GM18909 (cell line): Measurements from ENCODE around the gene DUSP9.

Experiments
- ATAC-seq: cut with Tn5 transposase; IDR thresholded peaks from one replicate; pipeline ENCODE4 v1.9.1; 2021; ENCODE audit warnings: mild to moderate bottlenecking; ENCODE audit not compliant: unreplicated experiment, poor library complexity

DUSP9 gene

DNA sequence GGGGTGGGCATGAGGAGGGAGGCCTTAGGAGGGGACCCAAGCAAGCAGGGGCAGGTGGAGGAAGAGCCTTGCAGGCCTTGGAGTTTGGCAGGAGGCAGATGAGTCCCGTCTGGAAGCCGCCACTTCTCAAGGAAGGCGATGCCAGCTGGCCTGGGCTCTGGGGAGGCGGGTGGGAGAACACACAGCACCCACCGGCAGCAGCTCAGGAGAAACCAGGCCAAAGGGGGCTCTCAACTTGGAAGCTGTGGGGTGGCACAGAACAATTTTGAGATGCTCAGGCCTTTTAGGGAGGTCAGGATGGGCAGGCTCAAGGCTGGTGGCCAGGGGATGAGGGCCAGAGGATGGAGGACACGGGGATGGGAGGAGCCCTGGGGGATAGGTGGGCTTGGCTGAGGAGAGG lies 11.6 kb upstream of the DUSP9 start:
- no peak for ATAC-seq

DNA sequence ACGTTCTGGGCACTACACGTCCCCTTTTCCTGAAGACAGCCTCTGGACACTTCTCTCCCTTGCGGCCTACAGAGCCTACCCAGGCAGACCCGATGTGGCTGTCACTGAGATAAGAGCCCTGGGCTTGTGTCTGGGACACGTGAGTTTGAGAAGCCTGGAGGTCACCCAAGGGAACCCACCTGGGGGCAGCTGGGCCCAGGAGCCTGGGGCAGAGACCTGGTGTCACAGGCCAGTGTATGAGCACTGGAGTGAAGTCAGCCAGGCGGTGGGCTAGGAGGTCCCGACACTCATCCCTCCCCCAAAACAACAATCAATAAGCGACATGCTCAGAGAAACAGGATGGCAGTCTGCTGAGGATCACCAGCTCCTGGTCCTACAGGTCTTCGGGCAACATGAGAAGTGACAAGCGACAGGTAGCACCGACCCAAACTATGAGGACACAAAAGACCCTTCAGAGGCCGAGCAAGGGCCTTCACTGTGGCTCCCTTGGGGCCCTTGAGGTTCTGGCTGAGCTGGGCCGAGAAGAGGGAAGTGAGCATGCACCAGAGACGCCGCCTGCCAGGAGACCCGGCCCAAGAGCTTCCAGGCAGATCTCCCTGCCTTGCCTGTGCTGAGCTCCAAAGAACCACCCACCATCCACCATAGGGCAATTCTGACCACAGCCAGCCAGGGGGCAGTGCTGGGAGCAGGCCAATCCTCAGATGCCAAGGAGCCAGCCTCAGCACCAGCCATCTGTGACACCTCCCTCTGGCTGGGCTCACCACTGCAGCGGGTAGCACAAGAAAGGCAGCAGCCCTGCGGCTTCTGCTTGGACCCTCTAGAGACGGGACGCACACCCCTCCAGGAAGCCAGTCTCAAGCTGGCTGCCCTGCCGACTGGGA lies 11.0 kb upstream of the DUSP9 start:
- ATAC-seq = no peak

DNA sequence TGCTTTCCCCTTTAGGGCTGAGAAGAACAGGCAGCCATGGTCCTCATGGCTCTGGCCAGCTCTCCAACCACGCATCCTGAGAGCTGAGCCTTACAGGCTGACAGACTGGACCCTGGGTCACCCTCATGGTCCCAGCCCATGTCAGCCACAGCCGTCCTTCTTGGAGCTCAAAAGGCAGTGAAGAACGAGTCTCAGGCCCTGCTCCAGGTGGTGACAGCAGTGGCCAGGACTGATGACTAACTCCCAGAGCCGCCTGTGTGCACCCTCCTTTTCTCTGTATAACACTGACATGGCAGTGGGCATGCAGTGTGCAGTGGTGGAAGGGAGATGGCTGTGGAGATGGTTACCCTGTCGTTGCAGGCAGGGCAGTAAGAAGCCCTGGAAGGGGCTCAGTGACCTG lies 10.3 kb upstream of the DUSP9 start:
- no peak for ATAC-seq

DNA sequence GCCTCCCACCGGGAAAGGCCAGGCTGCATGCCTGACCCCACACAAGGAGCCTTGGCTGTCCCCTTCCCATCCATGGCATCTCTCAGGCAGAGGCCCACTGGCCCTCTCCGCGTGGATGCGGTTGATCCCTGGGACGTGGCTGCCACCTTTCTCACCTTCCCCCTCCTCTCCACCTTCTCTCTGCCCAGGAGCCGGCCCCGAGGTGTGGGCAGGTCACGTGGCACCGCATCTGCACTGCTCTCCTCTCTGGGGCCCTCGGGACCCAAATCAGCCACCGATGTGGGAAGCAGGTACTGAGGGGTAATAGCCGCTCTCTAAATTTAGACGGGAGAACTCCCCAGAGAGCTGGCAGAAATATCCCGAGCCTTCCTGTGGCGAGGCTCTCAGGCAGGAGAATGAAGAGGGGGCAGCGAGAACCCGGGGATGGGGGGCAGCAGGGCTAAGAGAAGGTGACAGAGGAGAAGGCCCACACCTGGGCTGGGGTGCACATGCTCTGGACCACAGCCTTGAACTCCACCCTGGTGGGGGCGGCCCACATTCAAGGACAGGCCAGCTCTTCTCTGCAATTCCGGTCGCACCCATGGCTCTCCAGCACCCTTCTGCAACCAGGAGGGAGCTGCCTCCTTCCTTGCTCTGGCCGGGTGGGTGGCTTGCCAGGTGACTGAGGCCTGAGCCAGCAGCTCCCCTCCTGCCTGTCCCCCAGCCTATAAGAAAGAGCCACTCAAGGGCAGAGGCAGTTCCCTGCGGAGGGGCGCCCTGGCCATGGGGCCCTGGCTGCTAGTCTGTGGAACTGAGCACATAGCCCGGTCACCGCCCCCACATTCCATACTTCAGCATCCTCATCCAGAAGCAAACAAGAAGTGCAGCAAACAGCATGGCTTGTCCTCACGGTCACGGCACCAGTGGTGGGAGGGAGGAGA lies 9.6 kb upstream of the DUSP9 start:
- ATAC-seq = no peak

DNA sequence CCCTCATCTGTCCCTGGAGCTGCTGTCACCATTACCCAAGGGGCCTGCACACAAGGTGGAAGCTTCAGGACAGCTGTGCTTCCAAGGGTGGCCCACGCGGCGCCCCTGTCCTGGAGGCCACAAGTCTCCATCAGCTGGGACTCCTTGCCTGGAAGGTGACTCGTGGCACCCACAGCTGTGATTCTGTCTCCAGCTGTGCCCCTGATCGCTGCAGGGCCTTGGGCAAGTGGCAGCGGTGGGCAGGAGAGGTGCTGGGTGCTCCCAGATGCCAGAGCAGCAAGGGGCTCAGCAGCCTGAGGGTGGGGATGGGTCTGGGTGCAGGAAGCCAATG lies 9.0 kb upstream of the DUSP9 start:
- ATAC-seq = no peak

DNA sequence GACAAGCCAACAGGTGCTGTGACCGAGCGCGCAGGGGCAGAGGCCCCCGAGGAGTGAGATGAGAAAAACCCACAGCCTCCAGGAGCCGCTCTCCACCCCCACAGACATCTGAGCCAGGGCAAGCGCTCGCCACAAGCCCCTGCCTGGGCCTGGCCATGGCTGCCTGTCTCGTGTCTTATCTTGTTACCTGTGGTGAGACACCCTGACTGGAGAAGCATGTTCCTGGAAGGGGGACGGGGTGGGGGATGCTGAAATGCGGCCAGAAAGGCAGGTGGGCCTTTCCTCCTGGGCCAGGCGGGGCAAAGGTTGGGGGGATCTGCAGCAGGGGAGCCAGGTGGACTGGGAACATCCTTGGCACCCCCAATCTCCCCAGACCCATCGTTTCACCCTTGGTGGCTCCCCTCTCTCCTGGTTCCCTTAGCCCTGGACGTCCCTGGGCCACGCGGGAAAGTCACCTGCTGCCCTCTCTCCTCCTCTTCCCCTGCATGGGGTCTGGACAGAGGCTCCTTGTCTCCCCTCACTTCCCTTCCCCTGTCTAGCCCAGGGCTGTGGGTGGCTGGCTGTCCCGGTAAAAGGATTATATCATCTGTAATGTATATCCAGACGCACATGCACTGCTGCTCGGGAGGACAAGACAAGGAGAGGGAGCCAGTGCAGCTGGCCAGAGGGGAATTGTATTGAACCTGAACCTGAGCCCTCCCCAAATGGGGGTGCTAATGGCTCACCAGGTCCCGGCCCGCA lies 8.4 kb upstream of the DUSP9 start:
- ATAC-seq = no peak

DNA sequence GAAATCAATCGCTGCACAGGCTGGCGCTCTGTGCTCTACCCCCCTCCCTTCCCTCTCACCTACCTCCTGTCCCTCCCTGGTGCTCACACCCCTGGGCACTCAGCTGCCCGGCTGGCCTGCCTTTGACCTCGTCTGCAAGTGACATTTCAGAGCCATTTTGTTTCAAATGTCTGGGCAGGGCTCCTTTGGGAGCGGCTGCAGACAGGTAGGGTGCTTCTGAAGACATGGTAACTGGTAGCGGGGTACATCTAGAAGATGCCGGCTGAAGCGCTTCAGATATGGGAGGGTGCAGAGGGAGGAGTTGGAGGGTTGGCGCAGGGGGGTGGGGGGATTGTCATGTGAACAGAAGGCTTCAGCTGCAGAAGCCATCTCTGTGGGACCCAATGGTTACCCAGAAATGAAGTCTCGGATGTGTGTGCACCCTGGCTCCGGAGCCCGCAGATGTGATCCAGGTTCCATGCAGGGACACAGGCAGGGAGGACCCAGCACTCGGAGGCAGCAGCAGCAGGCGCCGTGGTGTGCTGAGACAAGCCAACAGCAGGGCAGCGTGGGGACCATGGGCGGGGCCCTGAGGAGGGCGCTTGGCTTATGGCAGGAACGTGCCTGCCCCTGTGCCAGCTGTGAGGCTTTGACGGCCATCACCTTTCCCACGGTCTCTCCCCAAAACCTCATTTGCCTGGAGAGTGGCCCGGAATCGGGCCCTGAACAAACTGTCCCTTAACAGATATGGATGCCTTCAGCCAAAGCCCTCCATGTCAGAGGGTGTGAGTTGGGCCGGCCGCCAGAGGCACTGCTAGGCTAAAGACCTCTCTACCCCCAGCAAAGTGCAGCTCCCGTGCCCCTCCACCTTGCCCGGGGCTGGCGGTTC lies 7.6 kb upstream of the DUSP9 start:
- ATAC-seq = no peak

DNA sequence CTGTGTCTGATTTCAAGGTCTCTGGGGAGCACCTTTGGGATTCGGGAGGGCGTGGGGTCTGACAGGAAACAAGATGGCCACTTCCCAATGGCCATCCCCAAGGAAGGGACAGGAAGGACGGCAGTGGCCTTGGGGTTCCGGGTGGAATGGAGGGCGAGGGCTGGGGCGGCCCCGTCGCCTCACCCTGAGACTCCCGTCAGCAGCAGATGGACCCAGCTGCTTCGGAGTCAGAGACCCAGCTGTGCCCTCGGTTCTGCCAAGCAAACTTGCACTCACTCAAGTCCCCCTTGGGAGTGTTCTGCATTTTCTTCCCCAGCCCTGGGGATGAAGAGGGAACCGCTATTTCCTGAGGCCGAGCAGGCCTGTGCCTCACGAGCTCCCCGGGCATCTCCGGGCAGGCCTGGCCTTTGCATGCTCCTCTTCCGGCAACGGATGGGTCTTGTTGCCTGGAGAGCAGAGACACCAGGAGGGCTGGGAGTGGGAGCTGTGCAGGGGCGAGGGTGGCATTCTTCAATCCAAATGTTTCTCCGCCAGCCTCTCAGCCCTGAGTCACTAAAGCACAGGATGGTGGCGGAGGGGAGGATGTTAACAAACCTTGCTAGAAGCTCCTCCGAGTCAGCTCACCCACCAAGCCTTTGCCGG lies 6.8 kb upstream of the DUSP9 start:
- ATAC-seq = no peak

DNA sequence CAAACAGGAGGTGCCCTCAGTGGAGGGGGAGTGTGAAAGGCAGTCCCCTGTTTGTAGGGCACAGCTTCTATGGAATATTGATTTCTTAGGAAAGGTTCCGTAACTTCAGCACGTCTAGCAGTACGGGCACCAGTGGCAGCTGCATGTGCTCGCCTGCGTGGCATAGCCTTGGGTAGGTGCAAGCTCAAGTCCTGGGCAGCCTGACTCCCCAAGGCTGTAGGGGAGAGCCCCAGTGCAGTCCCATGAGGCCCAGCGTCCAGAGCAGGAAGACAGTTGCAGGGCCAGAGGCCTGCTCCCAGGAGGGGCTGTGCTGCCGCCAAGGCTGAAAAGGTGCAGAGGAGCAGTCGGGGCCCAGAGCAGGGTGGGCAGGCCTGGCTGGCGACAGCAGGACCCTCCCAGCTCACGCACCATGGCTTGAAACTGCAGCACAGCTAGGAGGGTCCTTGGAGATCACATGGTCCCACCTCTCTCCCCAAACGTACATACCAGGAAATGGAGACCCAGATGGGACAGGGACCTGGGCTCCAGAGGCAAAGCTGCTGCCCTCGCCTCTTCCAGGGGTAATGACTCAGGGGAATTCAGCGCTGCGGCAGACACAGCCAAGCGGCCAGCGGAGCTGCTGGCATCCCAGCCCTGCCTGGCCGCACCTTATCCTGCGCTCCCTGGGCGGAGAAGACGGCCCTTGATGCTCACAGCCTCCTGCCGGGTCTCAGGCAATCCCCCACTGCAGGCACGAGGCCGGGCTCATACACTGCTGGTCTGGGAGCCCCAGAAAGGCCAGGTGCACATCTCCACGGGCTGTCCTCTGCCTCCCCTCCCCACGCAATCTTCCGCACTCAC lies 6.0 kb upstream of the DUSP9 start:
- ATAC-seq = no peak

DNA sequence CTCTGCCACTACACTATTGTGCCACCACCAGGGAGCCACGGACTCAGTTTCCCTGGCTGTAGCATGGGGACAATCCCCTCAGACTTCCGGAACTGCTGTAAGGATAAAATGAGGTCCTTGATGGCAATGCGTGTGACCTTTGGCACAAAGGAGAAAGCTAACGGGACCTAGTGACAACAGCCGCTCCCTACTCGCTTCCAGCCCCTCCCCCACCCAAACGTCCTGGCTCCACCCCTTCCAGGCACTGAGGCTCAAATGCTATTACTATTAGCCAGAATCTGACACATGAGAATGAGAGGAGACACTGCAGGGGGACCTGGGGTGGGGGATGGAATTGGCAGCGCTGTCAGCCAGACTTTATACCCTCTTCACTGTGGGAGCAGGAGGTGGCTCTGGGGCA lies 5.4 kb upstream of the DUSP9 start:
- no peak for ATAC-seq

DNA sequence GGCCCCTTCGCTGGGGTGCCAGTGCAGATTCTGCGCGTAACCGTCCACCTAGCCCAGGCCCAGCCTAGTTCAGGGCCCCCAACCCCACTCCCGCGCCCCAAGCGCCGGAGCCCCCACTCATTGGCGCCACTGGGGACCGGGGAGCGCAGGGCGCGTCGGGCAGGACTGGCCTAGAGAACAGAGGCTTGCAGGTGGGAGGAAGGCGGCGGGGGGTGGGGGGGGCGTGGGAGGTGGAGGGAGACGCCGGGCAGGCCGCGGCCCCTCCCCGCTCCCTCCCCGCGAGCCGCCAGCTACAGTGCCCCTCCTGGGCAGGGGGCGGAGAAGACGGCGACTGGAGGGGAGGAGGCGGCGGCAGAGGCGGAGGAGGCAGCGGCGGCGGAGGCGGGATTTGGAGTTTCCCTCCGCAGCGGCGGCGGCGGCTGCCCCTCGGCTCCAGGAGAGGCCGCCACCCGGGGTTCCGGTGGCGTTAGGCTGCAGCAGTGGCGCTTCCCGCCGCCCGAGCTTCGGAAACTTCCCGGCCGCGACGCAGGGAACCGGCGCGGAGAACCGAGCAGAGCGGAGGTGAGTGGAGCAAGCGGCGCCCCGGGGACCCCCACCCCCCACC lies 4.8 kb upstream of the DUSP9 start:
- no peak for ATAC-seq

DNA sequence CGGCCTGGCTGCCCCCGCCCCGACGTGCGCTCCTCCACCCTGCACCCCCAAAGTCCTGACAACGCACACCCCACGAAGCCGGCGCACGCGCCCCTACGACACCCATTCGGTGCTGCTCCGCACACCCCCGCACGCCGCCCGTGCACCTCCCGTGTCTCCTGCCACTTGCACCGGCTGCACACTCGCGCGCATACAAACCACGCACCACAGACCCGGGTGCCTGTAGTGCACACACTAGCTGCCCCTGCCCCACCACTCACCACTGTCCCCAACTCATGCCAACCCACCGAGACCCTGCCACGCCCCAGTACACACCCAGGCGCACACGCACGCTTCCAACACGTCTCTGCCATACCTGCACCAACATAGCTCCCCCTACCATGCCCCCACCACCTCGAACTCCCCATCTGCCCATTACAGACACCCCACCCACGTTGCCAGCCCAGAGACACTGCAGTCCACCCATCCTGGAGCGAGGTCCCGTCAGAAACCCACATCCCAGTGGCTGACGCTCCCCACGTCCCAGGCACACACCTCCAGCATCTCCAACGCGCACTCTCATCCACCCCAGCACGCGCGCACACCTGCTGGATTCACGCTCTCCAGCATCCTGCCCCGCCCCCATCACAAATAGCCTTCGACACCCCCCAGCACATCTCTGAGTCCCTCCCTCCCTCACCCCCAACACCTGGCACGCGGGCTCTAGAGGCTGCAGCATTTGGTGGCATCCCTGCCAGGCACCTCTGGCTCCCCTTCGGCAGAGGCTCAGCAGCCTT lies 4.2 kb upstream of the DUSP9 start:
- no peak for ATAC-seq

DNA sequence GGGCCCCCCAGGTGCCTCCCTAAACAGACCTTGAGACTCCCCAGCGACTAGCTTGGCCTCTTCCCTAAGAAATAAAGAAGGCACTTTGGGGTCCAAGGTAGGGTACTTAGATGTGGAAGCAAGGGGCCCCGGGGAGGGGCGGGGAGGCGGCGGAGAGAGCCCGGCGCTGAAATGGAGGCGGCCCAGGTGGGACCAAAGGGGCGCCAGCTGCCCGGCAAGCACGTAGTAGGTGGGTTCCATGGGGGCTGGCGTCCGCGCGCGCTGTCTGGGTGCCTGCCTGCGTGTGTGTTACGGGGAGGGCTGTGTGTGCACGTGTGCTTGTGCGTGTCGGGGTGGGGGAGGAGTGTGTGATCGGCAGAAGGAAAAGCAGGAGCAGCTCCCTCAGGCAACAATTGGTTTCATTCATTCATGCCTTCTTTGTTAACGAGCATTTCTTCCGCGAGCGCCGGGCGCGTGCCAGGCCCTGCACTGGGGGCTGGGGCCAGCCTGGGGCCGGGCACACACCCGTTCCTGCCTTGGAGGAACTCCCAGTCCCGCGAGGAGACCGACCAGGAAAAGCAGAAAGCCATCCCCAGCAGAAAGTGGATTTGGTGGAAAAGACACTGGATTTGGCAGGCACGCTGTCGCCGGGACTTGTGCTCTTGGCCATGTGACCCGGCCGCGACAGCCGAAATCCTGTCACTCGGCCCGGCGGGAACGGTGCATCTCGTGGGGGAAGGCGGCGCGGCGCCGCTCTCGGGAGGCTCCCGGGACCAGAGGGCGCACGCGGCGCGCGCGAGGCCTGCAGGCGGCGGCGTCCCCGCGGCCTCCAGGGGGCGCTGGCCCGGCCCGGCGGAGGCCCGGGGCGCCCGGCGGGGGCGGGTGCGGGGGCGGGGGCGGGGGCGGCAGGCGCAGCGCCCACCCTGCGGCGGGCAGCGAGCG lies 3.3 kb upstream of the DUSP9 start:
- ATAC-seq = no peak

DNA sequence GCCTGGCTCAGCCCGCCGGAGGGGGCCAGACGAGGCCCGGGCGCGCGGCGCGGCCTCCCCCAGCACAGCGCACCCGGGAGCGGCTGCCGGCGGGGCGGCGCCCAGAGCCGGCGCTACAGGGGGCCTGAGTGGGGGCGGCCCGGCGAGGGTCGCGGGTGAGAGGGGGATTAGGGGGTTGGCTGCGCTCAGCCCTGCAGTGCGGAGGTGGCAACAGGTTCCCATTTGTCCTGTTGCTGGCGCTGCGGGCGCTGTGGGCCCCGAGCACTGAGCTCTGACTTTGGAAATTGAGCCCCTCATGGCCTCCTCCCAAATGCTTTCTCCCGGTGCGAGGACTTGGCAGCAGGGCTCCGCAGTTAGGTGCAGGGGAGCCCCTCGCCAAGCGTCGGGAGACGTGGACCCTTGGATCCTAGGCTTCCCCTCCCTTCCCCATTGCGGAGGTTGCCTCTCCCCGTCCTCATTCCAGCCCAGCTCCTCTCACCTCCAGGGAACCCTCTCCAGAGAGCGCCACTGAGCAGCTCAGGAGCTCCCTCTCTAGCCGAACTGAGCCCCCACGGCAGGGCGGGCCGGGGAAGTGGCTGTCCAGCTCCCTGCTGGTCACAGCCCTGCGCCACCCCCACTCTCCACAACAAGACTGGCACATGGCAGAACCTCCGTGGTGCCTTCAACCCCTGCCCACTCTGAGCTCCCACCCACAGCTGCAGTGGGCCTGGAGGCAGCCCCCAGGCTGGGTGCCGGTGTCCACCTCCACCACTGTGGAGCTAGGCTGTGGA lies 2.5 kb upstream of the DUSP9 start:
- no peak for ATAC-seq

DNA sequence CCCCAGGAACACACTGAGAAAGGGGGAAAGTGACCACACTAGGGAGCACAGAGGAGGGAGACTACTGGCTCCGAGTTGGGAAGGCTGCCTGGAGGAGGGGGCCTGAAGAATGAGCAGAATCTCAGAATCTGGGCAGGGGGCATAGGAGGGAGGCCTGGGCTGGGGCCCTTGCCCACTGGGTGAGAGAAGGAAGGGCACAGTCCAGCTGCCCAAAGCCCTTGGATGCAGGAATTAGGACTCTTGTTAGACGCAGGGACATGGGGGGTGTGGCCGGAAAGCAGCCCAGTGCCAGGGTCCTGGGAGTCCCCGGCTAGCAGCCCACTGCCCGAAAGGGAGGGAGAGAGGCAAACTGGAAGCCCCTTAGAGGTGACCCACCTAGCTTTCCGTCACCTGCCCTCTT lies 1.9 kb upstream of the DUSP9 start:
- ATAC-seq = no peak
